Islet of Langerhans (tissue), 1 donor: ENCODE data around the gene LRTM2.

Source experiments
- FAIRE-seq: peaks from one replicate; lab custom pipeline; 2011; peaks lifted over from hg19 to GRCh38; lab: Jason Lieb, UNC

LRTM2 gene

DNA sequence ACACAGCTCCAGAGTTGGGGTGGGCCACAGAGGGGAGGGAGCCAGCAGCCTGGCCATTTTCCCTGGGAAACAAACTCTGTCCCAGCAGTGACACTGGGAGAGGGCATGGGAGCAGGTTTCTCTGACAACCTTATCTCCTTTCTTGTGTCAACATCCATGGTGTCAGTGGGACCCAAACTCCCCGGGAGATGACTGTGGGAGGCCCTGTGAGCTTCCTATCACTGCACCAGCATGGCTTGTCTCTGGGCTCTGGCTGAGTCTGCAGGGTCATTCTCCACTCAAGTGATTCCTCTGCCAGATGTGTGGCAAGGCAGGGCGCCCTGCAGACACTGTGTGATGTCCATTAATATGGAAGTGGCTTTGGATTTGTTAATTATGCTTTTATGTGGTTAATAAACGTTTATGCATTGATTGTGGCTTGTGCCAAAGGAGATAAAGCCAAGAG is 10.1 kb downstream of the LRTM2 start:
- no peak for FAIRE-seq

DNA sequence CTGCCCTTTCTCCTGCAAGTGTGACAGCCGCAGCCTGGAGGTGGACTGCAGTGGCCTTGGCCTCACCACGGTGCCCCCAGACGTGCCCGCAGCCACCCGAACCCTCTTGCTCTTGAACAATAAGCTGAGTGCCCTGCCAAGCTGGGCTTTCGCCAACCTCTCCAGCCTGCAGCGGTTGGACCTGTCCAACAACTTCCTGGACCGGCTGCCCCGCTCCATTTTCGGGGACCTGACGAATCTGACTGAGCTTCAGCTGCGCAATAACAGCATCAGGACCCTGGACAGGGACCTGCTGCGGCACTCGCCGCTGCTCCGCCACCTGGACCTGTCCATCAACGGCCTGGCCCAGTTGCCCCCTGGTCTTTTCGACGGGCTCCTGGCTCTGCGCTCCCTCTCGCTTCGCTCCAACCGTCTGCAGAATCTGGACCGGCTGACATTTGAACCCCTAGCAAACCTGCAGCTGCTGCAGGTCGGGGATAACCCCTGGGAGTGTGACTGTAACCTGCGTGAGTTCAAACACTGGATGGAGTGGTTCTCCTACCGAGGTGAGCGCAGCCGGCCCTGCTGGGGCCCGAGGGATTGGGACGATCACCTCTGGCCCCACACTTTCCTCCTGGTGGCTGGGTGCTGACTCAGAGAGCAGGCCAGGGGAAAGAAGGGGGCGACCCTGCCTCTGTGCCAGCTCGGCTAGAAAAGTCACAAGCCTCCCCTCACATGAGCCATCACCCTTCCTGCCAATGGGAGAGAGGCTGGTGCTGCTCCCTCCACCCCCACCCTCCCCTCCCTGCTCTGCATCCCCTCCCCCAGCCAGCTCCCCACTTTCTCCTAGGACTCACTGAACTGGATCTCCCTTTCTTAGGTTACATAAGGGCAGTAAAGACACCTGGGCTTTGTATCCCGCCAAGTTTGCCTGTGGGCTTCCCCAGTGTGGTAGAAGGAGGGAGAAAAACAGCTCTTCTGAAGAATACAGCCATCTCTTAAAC is 10.9 kb downstream of the LRTM2 start:
- no peak for FAIRE-seq

DNA sequence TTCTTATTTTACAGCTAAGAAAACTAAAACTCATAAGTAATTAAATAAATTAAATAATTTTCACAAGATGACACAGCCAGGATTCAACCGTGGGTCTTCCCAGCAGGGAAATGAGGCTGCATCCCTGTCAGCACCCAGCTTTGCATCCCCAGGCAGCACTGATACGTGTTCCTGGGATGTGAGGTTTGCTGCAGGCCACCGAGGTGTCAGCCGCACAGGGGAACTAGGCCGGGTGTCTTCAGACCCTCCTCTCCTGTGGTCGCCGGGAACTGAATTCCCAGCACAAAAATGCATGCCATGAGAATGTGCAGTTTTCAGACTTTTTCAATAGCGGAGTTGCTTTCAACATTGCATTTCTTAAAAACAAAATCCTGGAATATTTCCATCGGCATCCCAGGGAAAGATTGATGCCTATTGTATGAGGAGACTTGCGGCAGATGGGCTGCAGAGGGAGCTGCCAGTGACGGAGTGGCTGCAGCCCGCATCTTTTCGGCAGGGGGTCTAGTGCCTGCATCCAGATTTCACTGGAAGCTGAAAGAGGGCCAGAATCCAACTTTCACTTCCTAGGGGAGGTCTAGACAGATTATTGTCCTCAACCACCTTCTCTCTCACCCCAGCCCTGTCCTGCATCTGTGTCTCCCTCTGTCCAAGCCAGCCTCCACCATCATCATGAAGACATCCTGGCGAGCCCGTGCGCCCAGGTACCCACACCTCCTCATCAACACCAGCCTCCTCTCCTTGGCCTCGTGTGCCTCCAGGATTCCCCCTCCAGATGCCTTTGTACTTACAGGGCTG is 12.6 kb downstream of the LRTM2 start:
- FAIRE-seq: no peak

DNA sequence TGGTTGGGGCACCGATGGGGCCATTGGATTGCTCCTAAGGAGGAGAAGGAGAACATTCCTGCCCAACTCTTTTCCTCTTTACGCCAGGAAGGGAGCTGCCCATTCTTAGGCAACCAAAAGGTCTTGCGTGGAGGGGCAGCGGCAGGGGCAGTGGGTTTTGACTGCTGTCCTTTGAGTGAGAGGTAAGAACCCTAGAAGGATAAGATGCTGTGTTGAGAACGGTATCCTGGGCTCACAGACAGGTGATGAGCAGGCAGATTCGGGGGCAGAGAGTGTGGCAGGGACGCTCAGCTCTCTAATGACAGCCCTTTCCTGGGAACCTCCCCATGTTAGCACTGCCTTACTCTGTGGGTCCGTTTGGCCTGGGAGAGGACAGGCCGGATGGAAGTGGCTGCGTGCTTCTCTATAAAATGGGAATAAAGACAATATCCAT is 13.2 kb downstream of the LRTM2 start:
- no peak for FAIRE-seq

DNA sequence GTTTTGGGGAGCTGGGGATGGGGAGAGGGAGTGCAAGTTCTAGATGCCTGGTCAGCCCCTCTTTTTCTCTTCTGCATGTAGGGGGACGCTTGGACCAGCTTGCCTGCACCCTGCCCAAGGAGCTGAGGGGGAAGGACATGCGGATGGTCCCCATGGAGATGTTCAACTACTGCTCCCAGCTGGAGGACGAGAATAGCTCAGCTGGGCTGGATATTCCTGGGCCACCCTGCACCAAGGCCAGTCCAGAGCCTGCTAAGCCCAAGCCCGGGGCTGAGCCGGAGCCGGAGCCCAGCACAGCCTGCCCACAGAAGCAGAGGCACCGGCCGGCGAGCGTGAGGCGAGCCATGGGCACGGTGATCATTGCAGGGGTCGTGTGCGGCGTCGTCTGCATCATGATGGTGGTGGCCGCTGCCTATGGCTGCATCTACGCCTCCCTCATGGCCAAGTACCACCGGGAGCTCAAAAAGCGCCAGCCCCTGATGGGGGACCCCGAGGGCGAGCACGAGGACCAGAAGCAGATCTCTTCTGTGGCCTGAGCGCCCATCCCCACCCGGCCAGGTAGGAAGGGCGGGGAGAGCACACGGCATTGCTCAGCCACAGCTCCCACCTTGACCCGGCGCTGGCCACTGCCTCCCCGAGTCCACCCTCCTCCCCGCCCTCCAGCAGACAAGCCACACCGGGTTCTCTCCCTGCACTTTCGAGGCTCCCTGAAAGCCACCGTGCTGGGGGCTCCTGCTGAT is 14.0 kb downstream of the LRTM2 start:
- FAIRE-seq: no peak

DNA sequence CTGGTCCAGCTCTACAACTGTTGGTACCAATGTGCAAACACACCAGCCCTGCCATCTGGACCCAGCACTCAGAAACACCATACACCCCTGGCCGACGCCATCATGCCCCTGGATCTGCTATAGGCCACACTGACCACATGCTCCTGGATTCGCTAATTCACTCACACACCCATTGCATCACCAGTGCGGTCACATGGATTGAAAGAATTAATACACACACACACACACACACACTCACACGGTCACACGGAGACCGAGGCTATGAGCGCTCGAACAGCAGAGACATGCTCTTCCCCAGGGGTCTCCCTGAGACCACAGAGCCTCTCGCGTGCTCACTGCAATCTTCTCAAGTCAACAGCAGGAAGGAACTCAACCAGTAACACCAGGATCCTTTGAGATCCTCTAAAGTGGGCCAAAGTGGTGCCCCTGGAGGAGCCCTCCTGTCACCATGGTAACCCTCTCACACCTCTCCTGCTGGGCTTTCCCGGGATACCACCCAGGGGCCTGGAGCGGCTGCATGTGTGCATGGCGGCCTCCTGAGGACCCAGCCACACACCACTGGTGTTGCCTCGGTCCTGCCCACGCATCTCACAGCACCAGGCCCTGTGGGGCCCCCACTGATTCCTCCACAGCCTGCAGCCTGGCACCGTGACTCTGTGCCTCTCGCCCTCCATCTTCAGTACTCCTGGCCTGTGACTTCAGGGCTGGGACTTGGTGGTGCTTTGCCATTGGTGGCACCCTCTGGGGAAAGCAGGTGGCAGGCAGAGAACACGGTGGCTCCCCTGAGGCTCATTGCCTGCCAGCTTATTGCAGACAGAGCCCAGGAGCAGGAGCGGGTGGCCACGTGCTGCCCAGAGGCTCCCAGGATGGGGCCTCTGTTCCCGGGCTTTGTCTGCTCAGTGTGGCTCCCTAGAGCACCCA is 15.1 kb downstream of the LRTM2 start:
- FAIRE-seq: no peak

DNA sequence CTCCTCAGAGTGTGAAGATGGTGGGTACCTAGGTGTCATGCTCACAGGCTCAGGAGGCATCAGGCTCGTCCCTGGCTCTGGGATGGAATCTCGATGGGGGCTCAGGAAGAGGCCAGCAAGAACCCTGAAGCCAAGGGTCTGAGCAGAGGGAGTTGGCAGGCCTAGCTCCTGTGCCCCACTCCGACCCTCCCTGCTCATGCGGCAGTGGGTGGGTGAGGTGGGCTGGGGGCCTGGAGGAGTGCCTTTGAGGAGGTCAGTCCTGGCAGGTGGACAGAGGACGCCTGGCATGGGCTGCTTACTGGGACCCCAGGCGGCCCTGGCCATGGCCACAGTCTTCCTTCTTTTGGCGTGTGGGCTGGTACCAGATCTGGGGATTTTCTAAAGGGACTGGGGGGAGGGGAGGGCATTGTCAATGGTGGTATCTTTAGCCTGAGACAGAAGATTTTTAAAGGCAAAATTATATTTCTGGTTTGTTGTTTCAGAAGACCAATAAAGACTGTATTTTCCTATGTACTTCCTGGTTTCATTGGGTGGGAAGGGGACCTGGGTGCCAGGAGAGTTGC is 16.0 kb downstream of the LRTM2 start:
- no peak for FAIRE-seq

DNA sequence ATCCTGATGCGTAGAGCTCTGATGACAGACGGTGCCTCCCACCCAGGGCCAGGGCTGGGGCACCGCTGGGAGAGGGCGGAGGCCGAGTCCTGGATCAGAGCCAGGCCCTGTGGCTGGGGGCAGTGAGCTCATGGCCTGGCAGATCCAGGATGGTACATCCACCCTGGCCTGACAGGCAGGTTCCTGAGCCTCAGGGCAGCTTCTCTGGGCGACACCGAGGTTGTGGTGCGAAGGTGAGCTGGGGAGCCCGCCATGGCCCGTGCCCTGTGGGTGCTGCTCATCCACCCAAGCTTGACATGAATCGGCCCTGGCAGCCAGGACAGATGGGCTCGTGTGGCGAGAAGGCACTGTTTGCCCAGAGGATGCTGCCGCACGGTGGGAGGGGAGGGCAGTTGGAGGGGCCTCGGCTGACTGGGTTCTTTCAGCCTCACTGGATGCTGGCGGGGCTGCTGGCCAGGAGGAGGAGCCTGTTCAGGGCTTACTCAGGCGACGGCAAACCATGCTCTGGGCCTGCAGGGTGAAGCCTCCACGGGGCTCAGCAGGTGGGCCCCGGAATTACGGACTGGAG is 16.6 kb downstream of the LRTM2 start:
- no peak for FAIRE-seq

DNA sequence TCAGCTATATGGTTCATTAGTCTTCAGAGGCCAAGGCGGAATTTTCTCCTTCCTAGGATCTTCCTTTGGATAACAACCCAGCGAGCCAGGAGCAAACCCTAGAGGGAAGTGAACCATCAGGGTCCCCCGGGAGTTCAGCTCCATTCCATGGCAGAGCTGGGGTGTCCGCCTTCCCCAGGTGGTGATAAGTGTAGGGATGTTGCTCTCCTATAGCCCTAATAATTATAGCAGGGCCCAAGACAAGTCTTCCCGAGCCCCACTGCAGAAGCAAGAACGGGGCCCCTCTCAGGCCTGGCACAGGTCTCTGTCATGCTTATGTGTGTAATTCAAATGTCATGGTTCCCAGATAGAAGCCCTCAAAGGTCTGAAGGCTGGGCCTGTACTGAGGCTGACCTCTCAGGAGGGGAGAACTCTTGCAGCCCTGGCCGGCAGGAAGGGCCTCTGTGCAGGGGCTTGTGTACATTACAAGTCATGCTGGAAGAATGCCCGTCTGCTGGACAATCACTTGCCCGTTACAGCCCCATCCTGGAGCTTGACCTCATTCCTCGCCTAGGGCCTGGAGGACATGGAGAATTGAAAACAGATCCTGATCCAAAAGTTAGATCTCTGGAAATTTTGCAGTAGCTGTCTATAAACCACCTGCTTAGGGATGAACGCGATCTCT is 17.3 kb downstream of the LRTM2 start:
- no peak for FAIRE-seq

DNA sequence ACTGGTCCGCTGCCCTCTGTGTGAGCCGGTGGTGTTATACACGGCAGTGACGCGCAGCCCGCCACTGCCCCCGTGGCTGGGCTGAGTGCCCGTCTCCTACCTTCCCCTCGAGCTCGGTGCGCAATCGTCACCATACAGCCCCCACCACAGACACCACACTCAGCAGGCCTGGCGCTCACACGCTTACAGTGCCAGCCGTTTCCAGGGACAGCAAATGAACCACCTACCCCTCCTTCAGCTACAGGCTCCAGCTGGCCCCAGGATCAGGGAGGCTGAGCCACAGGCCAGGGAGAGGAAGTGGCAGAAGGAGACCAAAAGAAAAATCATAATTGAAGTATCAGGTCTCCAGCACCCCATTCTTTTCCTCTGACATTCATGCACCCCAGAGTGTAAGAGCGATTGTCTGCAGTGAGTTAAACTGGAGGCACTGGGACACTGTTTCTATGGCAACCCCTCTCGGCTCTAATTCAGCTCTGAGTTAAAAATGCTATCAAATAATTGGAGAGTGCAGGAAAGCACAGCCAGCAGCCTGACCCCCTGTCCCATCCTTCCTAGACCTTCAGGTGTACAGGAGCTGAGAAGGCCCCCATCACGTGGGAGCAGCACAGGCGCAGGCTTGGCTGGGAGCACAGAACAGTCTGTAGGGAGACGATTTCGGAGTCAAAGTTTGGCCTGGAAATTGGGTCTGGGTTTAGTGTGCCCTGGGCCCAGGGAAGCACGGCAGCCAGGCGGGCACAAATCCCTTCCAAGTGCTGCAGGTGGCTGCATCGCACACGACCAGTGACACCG is 18.0 kb downstream of the LRTM2 start:
- FAIRE-seq: no peak

DNA sequence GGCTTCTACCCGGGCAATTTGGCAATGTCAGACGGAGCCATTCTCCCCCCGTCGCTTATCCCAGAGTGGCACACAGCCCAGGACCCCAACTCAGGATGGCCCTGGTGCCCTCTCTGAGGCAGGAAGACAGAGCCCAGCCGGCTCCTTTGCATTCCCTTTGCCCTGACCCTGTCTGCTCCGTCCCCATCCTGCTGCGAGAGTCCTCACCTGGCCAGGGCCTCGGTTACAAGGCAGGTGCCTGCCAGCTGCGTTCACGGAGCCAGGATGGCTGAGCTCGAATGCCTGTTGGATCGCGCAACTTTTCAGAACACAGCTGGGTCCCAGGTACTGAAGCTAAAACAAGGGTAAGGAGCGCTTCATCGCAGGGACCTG is 18.6 kb downstream of the LRTM2 start:
- FAIRE-seq: no peak

DNA sequence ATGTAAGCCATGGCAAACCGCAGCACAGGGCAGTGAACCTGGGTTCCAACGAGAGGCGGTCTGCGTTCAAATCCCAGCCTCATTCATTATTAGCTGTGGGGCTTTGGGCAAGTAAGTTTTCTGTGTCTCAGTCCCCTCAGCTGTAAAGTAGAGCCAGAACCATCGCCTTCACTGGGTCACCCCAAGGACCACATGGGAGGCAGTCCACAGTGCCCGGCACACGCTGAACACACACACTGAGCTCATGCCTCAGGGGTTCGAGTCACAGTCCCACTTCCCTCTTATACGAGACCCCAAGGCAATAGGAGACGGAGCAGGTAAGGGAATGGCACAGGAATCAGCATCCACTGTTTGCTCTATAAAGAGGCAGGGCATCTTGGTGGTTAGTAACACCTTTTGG is 19.1 kb downstream of the LRTM2 start:
- FAIRE-seq: no peak

DNA sequence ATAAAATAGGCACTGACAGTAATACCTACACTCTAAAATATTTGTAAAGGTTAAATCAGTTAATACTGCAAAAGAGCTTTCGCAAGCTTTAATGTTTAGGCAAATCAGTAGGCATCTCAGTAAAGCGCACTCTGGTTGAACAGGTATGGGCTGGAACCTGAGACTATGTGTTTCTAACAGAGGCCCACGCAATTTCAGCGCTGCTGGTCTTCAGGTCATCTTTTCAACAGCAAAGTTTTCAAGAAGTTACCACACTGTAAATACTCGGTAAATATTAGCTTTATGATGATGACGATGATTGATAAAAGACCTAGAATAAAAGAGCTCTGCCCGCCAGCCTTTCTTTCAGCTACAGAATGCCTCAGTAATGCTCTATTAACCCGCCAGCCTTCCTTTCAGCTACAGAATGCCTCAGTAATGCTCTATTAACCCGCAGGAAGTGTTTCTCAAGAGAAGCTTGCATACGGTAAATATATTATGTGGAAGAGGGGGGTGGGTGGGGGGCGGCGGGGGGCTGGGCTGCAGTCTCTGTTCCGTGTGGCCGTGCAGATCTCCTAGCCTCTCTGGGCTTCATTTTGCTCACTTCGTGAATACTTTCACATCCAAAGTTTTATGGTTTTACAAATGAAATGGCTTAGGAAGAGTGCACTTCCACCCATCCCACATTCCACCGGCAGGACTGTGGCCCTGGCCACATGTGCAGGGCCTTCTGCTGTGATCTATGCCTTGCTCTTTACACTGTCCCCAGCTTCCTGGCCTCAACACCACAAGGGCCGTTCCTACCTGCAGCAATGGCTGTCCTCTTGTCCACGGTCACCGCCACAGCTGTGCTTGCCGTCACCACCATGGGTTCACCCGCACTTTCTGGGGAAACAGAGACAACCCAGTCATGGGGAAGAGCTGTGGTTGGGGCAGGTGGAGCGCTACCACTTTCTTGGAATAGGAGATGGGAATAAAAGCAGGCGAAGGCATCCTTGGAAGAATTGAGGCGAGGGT is 19.9 kb downstream of the LRTM2 start:
- no peak for FAIRE-seq

DNA sequence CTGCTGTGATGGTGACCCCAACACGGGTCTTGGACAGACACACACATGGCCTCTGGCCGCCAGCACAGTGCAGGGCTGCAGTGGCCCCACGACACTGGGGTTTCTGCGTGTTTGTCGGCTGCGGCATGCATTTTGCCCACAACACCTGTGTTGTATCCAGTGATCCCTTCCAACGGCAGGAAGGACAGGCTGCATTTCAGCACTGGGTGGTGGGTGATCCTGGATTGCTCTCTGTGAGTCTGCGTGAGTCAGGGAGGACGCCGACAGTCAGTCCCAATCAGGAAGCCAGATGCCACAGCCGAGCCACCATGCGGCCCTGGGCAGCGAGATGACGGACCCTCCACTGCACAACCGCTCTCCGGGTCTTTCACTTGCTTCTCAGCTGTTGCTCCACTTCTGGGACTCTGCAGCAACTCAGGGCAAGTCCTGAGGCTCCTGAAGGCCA is 20.6 kb downstream of the LRTM2 start:
- FAIRE-seq: no peak

DNA sequence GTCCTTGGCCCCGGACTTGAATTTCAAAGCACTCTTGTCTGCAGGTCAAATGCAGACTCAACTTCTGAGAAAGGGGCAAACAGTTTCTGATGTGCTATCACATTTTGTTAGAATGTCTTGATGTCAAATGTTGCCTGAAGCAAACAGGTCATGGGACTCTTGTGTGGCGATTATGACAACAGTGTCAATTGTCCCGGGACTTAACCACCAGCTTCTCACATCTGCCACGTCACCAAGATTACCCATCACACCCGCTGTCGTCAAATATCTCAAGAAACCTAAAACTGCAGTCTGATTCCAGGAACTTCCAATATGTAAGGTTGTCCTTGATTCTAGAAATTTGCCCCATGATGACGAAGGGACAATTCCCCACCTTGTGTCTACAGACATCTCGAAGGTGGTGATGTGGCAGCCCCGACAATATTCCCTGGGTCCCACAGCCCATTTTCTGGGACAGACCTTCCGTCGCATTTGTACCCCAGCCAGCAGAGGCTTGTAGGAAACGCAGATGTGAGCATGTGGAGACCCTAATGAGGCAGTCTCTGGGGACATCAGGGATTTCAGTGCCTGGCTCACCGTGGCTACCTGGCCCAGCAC is 21.3 kb downstream of the LRTM2 start:
- FAIRE-seq: no peak

DNA sequence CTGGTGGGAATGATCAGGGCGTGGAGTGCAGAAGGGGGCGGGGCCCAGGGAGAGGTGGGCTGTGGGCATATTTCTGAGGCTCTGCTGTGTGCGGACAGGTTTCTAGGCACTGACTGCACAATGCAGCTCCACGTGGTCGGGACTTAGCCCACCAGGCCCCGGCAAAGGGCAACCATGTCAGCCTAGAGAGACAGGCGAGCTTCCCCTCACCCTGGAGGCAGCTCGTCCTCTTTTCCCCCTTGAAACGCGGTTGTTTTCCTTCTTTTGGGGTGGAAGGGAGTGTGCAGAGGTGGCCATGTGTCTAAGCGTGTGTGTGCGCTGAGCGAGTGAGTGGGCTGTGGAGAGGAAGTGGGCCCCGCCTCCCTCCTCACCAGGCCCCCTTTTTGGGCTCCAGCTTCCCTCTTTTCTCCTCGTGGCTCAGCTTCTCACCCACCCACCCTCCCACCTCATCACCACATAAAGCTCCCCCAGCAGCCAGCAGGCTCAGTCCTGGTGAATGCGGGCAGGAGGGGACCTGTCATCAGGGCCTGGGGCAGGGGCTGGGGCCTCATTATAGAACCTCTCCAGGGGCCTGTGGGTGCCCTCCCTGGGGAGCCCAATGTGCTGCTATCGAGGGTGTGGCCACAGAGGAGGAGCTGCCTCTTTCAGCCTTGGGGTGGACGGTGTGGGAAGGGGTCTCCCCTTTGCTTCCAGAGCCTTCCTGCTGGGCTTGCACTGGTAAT is 22.0 kb downstream of the LRTM2 start:
- FAIRE-seq: no peak
